ENCODE data around the gene ZNF792. TPM values are rescaled to one million over a fixed set of nuclear protein-coding genes. Genes with fewer than 3 reads are reported as not detected.

The ZNF792 gene
- total and polyA plus RNA-seq, 7 experiments from 2014 or later: 11.0 to 33.9 (median 18.3) TPM

- peak overlapping the region; percentile 9 for H3K4me3 ChIP-seq (ENCODE audit: low read length)
- intact Hi-C loops (cut with micrococcal nuclease): no loop called here
- ChIA-PET CTCF (no interaction called here), POLR2A (interaction anchor here (0.6 to 1.5 kb wide), 6 partner anchors 8 to 145 kb away, joined by 3 to 4 read pairs (median 3); no protein-coding TSS in a partner anchor)
- no peaks in the 10 kb centered on the region for H3K27me3 ChIP-seq (ENCODE audit: control insufficient read depth in 2 of 2, insufficient read depth in 2 of 2, low read length in 2 of 2)
- no peak overlapping the region for H3K27ac Mint-ChIP-seq
- H3K9me3 Mint-ChIP-seq: peaks cover 15 to 100% (median 88%) of the 10 kb centered on the region in 11 donors
- H3K36me3 Mint-ChIP-seq: peaks cover 54 to 93% (median 88%) of the 10 kb centered on the region in 5 donors
- ATAC-seq (no peak), DNase-seq (peak in 1 of 9 donors; percentile 6)
- peaks cover 18 to 33% (median 23%) of the 10 kb centered on the region in 7 donors for H3K4me1 Mint-ChIP-seq
- no peaks in the 10 kb centered on the region for H3K27me3 Mint-ChIP-seq
- H3K4me1 ChIP-seq (ENCODE audit: control insufficient read depth in 2 of 2, insufficient read depth in 2 of 2, low read length in 2 of 2): peaks cover 14 to 17% of the 10 kb centered on the region in 2 donors
- no peak overlapping the region for H3K27ac ChIP-seq (ENCODE audit: low read depth, low read length)
- peaks cover 40 to 86% (median 66%) of the 10 kb centered on the region in 3 experiments for H3K9me3 ChIP-seq (ENCODE audit: control insufficient read depth in 2 of 3, low read length in 3 of 3)
- H3K4me3 Mint-ChIP-seq: no peak overlapping the region
- peaks cover 29 to 66% (median 38%) of the 10 kb centered on the region in 3 experiments for H3K36me3 ChIP-seq (ENCODE audit: control insufficient read depth in 2 of 3, insufficient read depth in 3 of 3, low read length in 3 of 3)
Measured at GRCh38 chr19:34957830-34958751, 5.9 kb downstream of the ZNF792 start.

GRCh38 chr19:34953092-34953491 is 10.9 kb downstream of the ZNF792 start:
- no peak for DNase-seq
- no peak overlapping the region for H3K4me3 ChIP-seq (ENCODE audit: low read length)
- H3K4me1 ChIP-seq (ENCODE audit: control insufficient read depth in 2 of 2, insufficient read depth in 2 of 2, low read length in 2 of 2): no peaks in the 10 kb centered on the region
- Mint-ChIP-seq H3K4me1 (peaks cover 0 to 1% (median 0%) of the 10 kb centered on the region in 7 donors), H3K27me3 (no peaks in the 10 kb centered on the region), H3K36me3 (peaks cover 38 to 83% (median 78%) of the 10 kb centered on the region in 5 donors), H3K27ac (no peak overlapping the region), H3K4me3 (no peak overlapping the region), H3K9me3 (peaks cover 19 to 100% (median 69%) of the 10 kb centered on the region in 11 donors)
- H3K27ac ChIP-seq (ENCODE audit: low read depth, low read length): no peak overlapping the region
- no peaks in the 10 kb centered on the region for H3K27me3 ChIP-seq (ENCODE audit: control insufficient read depth in 2 of 2, insufficient read depth in 2 of 2, low read length in 2 of 2)
- ChIA-PET CTCF (interaction anchor here (0.7 kb wide), 1 partner anchor 1052 kb away, joined by 3 read pairs; no protein-coding TSS in a partner anchor), POLR2A (interaction anchor here (0.7 to 3.7 kb wide), 2 partner anchors 9 to 126 kb away, joined by 3 to 14 read pairs; partner anchors contain the start of gene ZNF792)
- peaks cover 15 to 70% (median 36%) of the 10 kb centered on the region in 3 experiments for H3K9me3 ChIP-seq (ENCODE audit: control insufficient read depth in 2 of 3, low read length in 3 of 3)
- peaks cover 1 to 31% (median 9%) of the 10 kb centered on the region in 3 experiments for H3K36me3 ChIP-seq (ENCODE audit: control insufficient read depth in 2 of 3, insufficient read depth in 3 of 3, low read length in 3 of 3)
- no peak for ATAC-seq
- intact Hi-C loops (cut with micrococcal nuclease): no loop called here

- H3K4me3 ChIP-seq (ENCODE audit: low read length): no peak overlapping the region
- Mint-ChIP-seq H3K4me1 (no peaks in the 10 kb centered on the region), H3K9me3 (peaks cover 13 to 93% (median 57%) of the 10 kb centered on the region in 11 donors), H3K27ac (no peak overlapping the region), H3K36me3 (peaks cover 12 to 70% (median 66%) of the 10 kb centered on the region in 5 donors), H3K4me3 (no peak overlapping the region), H3K27me3 (no peaks in the 10 kb centered on the region)
- CTCF ChIA-PET: no interaction called here
- POLR2A ChIA-PET: interaction anchor here (1.3 kb wide), 1 partner anchor 14 kb away, joined by 3 read pairs; no protein-coding TSS in a partner anchor
- H3K9me3 ChIP-seq (ENCODE audit: control insufficient read depth in 2 of 3, low read length in 3 of 3): peaks cover 14 to 63% (median 26%) of the 10 kb centered on the region in 3 experiments
- no peaks in the 10 kb centered on the region for H3K4me1 ChIP-seq (ENCODE audit: control insufficient read depth in 2 of 2, insufficient read depth in 2 of 2, low read length in 2 of 2)
- ATAC-seq (no peak), DNase-seq (no peak)
- H3K36me3 ChIP-seq (ENCODE audit: control insufficient read depth in 2 of 3, insufficient read depth in 3 of 3, low read length in 3 of 3): peaks cover 0 to 34% (median 4%) of the 10 kb centered on the region in 3 experiments
- H3K27me3 ChIP-seq (ENCODE audit: control insufficient read depth in 2 of 2, insufficient read depth in 2 of 2, low read length in 2 of 2): no peaks in the 10 kb centered on the region
- H3K27ac ChIP-seq (ENCODE audit: low read depth, low read length): no peak overlapping the region
- intact Hi-C loops (cut with micrococcal nuclease): no loop called here
Measured at GRCh38 chr19:34943861-34944573, 20.0 kb downstream of the ZNF792 start.

- Histone ChIP-seq H3K4me3 (ENCODE audit: low read length) (no peak overlapping the region), H3K9me3 (ENCODE audit: control insufficient read depth in 2 of 3, low read length in 3 of 3) (peaks cover 6 to 29% (median 7%) of the 10 kb centered on the region in 3 experiments), H3K27me3 (ENCODE audit: control insufficient read depth in 2 of 2, insufficient read depth in 2 of 2, low read length in 2 of 2) (no peaks in the 10 kb centered on the region), H3K36me3 (ENCODE audit: control insufficient read depth in 2 of 3, insufficient read depth in 3 of 3, low read length in 3 of 3) (peaks cover 0 to 49% (median 4%) of the 10 kb centered on the region in 3 experiments), H3K27ac (ENCODE audit: low read depth, low read length) (no peak overlapping the region), H3K4me1 (ENCODE audit: control insufficient read depth in 2 of 2, insufficient read depth in 2 of 2, low read length in 2 of 2) (no peaks in the 10 kb centered on the region)
- POLR2A ChIA-PET: no interaction called here
- intact Hi-C loops (cut with micrococcal nuclease): no loop called here
- H3K4me1 Mint-ChIP-seq: no peaks in the 10 kb centered on the region
- H3K27me3 Mint-ChIP-seq: no peaks in the 10 kb centered on the region
- H3K4me3 Mint-ChIP-seq: no peak overlapping the region
- ATAC-seq (no peak), DNase-seq (no peak)
- peaks cover 25 to 80% (median 69%) of the 10 kb centered on the region in 5 donors for H3K36me3 Mint-ChIP-seq
- CTCF ChIA-PET: no interaction called here
- H3K27ac Mint-ChIP-seq: no peak overlapping the region
- peaks cover 3 to 63% (median 36%) of the 10 kb centered on the region in 11 donors for H3K9me3 Mint-ChIP-seq
Measured at GRCh38 chr19:34938886-34939285, 25.1 kb downstream of the ZNF792 start.

- H3K36me3 ChIP-seq (ENCODE audit: control insufficient read depth in 2 of 3, insufficient read depth in 3 of 3, low read length in 3 of 3): peaks cover 0 to 50% (median 0%) of the 10 kb centered on the region in 3 experiments
- ATAC-seq (no peak), DNase-seq (no peak)
- H3K27me3 Mint-ChIP-seq: no peaks in the 10 kb centered on the region
- H3K27ac ChIP-seq (ENCODE audit: low read depth, low read length): no peak overlapping the region
- H3K4me3 ChIP-seq (ENCODE audit: low read length): no peak overlapping the region
- no peaks in the 10 kb centered on the region for H3K4me1 Mint-ChIP-seq
- no peaks in the 10 kb centered on the region for H3K4me1 ChIP-seq (ENCODE audit: control insufficient read depth in 2 of 2, insufficient read depth in 2 of 2, low read length in 2 of 2)
- peaks cover 0 to 37% (median 18%) of the 10 kb centered on the region in 11 donors for H3K9me3 Mint-ChIP-seq
- intact Hi-C loops (cut with micrococcal nuclease): no loop called here
- ChIA-PET CTCF (no interaction called here), POLR2A (interaction anchor here (0.6 kb wide), 1 partner anchor 328 kb away, joined by 3 read pairs; no protein-coding TSS in a partner anchor)
- no peaks in the 10 kb centered on the region for H3K27me3 ChIP-seq (ENCODE audit: control insufficient read depth in 2 of 2, insufficient read depth in 2 of 2, low read length in 2 of 2)
- H3K27ac Mint-ChIP-seq: no peak overlapping the region
- peak overlapping the region in 1 of 10 donors; percentile 64 for H3K4me3 Mint-ChIP-seq
- peaks cover 26 to 73% (median 62%) of the 10 kb centered on the region in 5 donors for H3K36me3 Mint-ChIP-seq
- peaks cover 0 to 3% (median 0%) of the 10 kb centered on the region in 3 experiments for H3K9me3 ChIP-seq (ENCODE audit: control insufficient read depth in 2 of 3, low read length in 3 of 3)
Measured at GRCh38 chr19:34936184-34936583, 27.8 kb downstream of the ZNF792 start.

GRCh38 chr19:34932494-34932893 is 31.5 kb downstream of the ZNF792 start:
- ChIA-PET POLR2A (no interaction called here), CTCF (no interaction called here)
- H3K4me3 Mint-ChIP-seq: no peak overlapping the region
- H3K4me1 ChIP-seq (ENCODE audit: control insufficient read depth in 2 of 2, insufficient read depth in 2 of 2, low read length in 2 of 2): peaks cover 0 to 1% of the 10 kb centered on the region in 2 donors
- no peaks in the 10 kb centered on the region for H3K27me3 ChIP-seq (ENCODE audit: control insufficient read depth in 2 of 2, insufficient read depth in 2 of 2, low read length in 2 of 2)
- H3K9me3 ChIP-seq (ENCODE audit: control insufficient read depth in 2 of 3, low read length in 3 of 3): no peaks in the 10 kb centered on the region
- H3K36me3 Mint-ChIP-seq: peaks cover 28 to 64% (median 55%) of the 10 kb centered on the region in 5 donors
- peaks cover 0 to 40% (median 0%) of the 10 kb centered on the region in 3 experiments for H3K36me3 ChIP-seq (ENCODE audit: control insufficient read depth in 2 of 3, insufficient read depth in 3 of 3, low read length in 3 of 3)
- H3K27ac Mint-ChIP-seq: no peak overlapping the region
- DNase-seq: no peak
- H3K27me3 Mint-ChIP-seq: no peaks in the 10 kb centered on the region
- intact Hi-C loops (cut with micrococcal nuclease): no loop called here
- no peak overlapping the region for H3K27ac ChIP-seq (ENCODE audit: low read depth, low read length)
- no peak overlapping the region for H3K4me3 ChIP-seq (ENCODE audit: low read length)
- H3K4me1 Mint-ChIP-seq: peaks cover 3 to 20% (median 14%) of the 10 kb centered on the region in 7 donors
- ATAC-seq: no peak
- peaks cover 0 to 20% (median 9%) of the 10 kb centered on the region in 11 donors for H3K9me3 Mint-ChIP-seq

Data from naive thymus-derived CD4-positive, alpha-beta T cell (primary cell).